ENCODE data around the gene FLT4. TPM values are rescaled to one million over a fixed set of nuclear protein-coding genes. Genes with fewer than 3 reads are reported as not detected.

The FLT4 gene
- total RNA-seq, 2 donors from 2014 or later: 6.3 to 7.5 TPM

- ATAC-seq: no peak
- DNase-seq: peak in 1 of 4 donors; percentile 0
- Histone ChIP-seq H3K9me3 (no peaks in the 10 kb centered on the region), H3K27ac (no peak overlapping the region), H3K36me3 (replicated peaks in 1 of 2; ENCODE audit: insufficient read depth in 1 of 2, low read depth in 2 of 2) (no peaks in the 10 kb centered on the region), H3K4me3 (no peak overlapping the region), H3K4me1 (no peaks in the 10 kb centered on the region), H3K27me3 (no peaks in the 10 kb centered on the region)
- 47 to 53% methylated on average over 20 of the region's 20 CpGs for WGBS, 2 donors
- TF ChIP-seq POLR2A (IDR thresholded peaks at IDR 0.05): no peak
- TF ChIP-seq CTCF (IDR thresholded peaks at IDR 0.05): no peak
- intact Hi-C loops (cut with DNase I): no loop called here
Observed at GRCh38 chr5:180637962-180638680, 11.3 kb downstream of the FLT4 start.

- TF ChIP-seq POLR2A (IDR thresholded peaks at IDR 0.05) (no peak), CTCF (IDR thresholded peaks at IDR 0.05) (no peak)
- WGBS, 2 donors: 53 to 69% methylated on average over 16 to 17 of the region's 18 CpGs
- peak in 1 of 4 donors; percentile 4 for DNase-seq
Observed at GRCh38 chr5:180636403-180637075, 12.9 kb downstream of the FLT4 start.

GRCh38 chr5:180636016-180636402 is 13.4 kb downstream of the FLT4 start:
- TF ChIP-seq CTCF (IDR thresholded peaks at IDR 0.05): no peak
- TF ChIP-seq POLR2A (IDR thresholded peaks at IDR 0.05): no peak
- DNase-seq: no peak
- Histone ChIP-seq H3K4me3 (no peak overlapping the region), H3K4me1 (no peaks in the 10 kb centered on the region), H3K9me3 (no peaks in the 10 kb centered on the region), H3K27me3 (no peaks in the 10 kb centered on the region), H3K36me3 (replicated peaks in 1 of 2; ENCODE audit: insufficient read depth in 1 of 2, low read depth in 2 of 2) (no peaks in the 10 kb centered on the region), H3K27ac (no peak overlapping the region)
- ATAC-seq: no peak
- intact Hi-C loops (cut with DNase I): no loop called here
- whole genome bisulfite sequencing, 2 donors: 84% methylated on average over 8 of the region's 8 CpGs

More at GRCh38 chr5:180636403-180637075, 12.9 kb downstream of the FLT4 start:
- ATAC-seq: no peak
- intact Hi-C loops (cut with DNase I): no loop called here
- Histone ChIP-seq H3K36me3 (replicated peaks in 1 of 2; ENCODE audit: insufficient read depth in 1 of 2, low read depth in 2 of 2) (no peaks in the 10 kb centered on the region), H3K27me3 (no peaks in the 10 kb centered on the region), H3K27ac (no peak overlapping the region), H3K9me3 (no peaks in the 10 kb centered on the region), H3K4me1 (no peaks in the 10 kb centered on the region), H3K4me3 (no peak overlapping the region)

GRCh38 chr5:180633283-180634177 is 15.9 kb downstream of the FLT4 start:
- Histone ChIP-seq H3K9me3 (no peaks in the 10 kb centered on the region), H3K4me3 (no peak overlapping the region), H3K27ac (no peak overlapping the region), H3K27me3 (no peaks in the 10 kb centered on the region), H3K4me1 (no peaks in the 10 kb centered on the region), H3K36me3 (replicated peaks in 1 of 2; ENCODE audit: insufficient read depth in 1 of 2, low read depth in 2 of 2) (no peaks in the 10 kb centered on the region)
- no peak for TF ChIP-seq CTCF (IDR thresholded peaks at IDR 0.05)
- intact Hi-C loops (cut with DNase I): loop anchor here (5.0 kb wide), 1 partner anchor 236 kb away; no protein-coding TSS in a partner anchor
- no peak for DNase-seq
- 63 to 71% methylated on average over 6 to 14 of the region's 14 CpGs for WGBS, 2 donors
- no peak for ATAC-seq

All from body of pancreas (tissue), 4 donors.